Measurements from ENCODE around the gene TGFB1I1.

- TF ChIP-seq, protein P1, sequence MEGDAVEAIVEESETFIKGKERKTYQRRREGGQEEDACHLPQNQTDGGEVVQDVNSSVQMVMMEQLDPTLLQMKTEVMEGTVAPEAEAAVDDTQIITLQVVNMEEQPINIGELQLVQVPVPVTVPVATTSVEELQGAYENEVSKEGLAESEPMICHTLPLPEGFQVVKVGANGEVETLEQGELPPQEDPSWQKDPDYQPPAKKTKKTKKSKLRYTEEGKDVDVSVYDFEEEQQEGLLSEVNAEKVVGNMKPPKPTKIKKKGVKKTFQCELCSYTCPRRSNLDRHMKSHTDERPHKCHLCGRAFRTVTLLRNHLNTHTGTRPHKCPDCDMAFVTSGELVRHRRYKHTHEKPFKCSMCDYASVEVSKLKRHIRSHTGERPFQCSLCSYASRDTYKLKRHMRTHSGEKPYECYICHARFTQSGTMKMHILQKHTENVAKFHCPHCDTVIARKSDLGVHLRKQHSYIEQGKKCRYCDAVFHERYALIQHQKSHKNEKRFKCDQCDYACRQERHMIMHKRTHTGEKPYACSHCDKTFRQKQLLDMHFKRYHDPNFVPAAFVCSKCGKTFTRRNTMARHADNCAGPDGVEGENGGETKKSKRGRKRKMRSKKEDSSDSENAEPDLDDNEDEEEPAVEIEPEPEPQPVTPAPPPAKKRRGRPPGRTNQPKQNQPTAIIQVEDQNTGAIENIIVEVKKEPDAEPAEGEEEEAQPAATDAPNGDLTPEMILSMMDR (IDR thresholded peaks at IDR 0.05; ENCODE audit: low read length) = no peak
- no peak for TF ChIP-seq EZH2 (IDR thresholded peaks at IDR 0.05; ENCODE audit: borderline replicate concordance, low read length)
Observed at GRCh38 chr16:31452631-31453106, 19.3 kb upstream of the TGFB1I1 start.

Data from OCI-LY1 (cell line).